ENCODE measurements around the gene KANK3. TPM values are rescaled to one million over a fixed set of nuclear protein-coding genes. Genes with fewer than 3 reads are reported as not detected.
A peak's percentile ranks its signal among the peaks of the same experiment; 100 is the strongest.

KANK3 gene
- total and polyA plus RNA-seq, 9 of the 15 experiments (the other 6 are each of a cell fraction or from before 2014, with no cell fraction given): 0.03 to 0.40 (median 0.08) TPM; not detected in 6

DNA sequence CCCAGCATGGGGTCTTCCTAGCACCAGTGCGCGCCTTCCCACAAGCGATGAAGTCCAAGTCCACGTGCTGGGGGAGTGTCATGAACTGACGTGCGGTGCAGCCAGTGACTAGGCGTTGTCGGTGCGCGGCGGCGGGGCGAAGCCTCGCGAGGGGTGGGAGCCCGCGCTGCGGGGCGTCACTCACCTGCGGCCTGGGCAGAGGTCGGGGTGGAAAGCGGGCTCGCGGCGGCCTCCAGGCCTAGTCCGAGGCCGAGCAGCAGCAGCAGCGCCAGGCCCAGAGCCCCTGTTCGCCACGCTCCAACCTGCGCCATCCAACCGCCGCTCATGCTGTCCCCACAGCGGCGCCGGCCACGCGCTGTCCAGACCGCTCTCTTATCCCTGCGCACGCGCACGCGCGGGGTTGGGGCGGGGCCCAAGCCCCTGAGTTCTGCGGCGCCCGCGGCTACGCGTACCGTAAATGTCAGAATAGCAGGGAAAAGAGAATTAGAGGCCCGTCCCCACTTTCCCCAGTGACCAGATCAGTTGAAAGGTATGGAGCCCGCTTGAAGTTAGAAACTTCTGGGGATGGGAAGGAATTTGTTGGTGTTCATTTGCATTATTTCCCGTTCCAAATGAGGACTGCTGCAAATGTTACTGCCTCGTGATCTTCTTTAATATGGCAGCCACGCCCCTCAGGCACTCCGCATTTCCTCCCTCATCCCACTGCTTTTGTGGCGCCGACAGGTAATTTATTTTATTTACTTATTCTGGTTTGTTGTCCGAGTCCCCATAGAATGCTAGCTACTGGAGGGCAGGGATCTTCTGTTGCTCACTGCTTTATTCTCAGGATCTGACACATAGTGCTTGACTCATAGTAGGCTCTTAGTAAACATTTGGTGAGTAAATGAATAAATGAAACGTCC, 34.8 kb downstream of the KANK3 start, which contains the start of gene CD320 (continued):
- TF ChIP-seq, protein P1, sequence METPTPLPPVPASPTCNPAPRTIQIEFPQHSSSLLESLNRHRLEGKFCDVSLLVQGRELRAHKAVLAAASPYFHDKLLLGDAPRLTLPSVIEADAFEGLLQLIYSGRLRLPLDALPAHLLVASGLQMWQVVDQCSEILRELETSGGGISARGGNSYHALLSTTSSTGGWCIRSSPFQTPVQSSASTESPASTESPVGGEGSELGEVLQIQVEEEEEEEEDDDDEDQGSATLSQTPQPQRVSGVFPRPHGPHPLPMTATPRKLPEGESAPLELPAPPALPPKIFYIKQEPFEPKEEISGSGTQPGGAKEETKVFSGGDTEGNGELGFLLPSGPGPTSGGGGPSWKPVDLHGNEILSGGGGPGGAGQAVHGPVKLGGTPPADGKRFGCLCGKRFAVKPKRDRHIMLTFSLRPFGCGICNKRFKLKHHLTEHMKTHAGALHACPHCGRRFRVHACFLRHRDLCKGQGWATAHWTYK (CRISPR knock-in tag; IDR thresholded peaks at IDR 0.05): peak; percentile 94
- TF ChIP-seq ZNF3 (CRISPR knock-in tag; IDR thresholded peaks at IDR 0.05): no peak
- TF ChIP-seq, protein P2, sequence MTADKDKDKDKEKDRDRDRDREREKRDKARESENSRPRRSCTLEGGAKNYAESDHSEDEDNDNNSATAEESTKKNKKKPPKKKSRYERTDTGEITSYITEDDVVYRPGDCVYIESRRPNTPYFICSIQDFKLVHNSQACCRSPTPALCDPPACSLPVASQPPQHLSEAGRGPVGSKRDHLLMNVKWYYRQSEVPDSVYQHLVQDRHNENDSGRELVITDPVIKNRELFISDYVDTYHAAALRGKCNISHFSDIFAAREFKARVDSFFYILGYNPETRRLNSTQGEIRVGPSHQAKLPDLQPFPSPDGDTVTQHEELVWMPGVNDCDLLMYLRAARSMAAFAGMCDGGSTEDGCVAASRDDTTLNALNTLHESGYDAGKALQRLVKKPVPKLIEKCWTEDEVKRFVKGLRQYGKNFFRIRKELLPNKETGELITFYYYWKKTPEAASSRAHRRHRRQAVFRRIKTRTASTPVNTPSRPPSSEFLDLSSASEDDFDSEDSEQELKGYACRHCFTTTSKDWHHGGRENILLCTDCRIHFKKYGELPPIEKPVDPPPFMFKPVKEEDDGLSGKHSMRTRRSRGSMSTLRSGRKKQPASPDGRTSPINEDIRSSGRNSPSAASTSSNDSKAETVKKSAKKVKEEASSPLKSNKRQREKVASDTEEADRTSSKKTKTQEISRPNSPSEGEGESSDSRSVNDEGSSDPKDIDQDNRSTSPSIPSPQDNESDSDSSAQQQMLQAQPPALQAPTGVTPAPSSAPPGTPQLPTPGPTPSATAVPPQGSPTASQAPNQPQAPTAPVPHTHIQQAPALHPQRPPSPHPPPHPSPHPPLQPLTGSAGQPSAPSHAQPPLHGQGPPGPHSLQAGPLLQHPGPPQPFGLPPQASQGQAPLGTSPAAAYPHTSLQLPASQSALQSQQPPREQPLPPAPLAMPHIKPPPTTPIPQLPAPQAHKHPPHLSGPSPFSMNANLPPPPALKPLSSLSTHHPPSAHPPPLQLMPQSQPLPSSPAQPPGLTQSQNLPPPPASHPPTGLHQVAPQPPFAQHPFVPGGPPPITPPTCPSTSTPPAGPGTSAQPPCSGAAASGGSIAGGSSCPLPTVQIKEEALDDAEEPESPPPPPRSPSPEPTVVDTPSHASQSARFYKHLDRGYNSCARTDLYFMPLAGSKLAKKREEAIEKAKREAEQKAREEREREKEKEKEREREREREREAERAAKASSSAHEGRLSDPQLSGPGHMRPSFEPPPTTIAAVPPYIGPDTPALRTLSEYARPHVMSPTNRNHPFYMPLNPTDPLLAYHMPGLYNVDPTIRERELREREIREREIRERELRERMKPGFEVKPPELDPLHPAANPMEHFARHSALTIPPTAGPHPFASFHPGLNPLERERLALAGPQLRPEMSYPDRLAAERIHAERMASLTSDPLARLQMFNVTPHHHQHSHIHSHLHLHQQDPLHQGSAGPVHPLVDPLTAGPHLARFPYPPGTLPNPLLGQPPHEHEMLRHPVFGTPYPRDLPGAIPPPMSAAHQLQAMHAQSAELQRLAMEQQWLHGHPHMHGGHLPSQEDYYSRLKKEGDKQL (CRISPR knock-in tag; IDR thresholded peaks at IDR 0.05; ENCODE audit: borderline replicate concordance): peak; percentile 92
- no peak for TF ChIP-seq TCFL5 (CRISPR knock-in tag; conservative IDR thresholded peaks at IDR 0.05)
- TF ChIP-seq FIP1L1 (IDR thresholded peaks at IDR 0.05; ENCODE audit: low read depth, low read length, poor library complexity, severe bottlenecking): peak; percentile 78
- TF ChIP-seq SMARCB1 (IDR thresholded peaks at IDR 0.05; ENCODE audit: insufficient read length, low read depth): no peak
- no peak for TF ChIP-seq ZNF347 (CRISPR knock-in tag; IDR thresholded peaks at IDR 0.05; ENCODE audit: low read depth)
- TF ChIP-seq CHD4 (IDR thresholded peaks at IDR 0.05; ENCODE audit: insufficient read depth, insufficient replicate concordance, low read depth, low read length, poor library complexity, severe bottlenecking): no peak
- TF ChIP-seq ADNP (tag; IDR thresholded peaks at IDR 0.05): no peak
- peak; percentile 65 for TF ChIP-seq ZNF263 (CRISPR knock-in tag; IDR thresholded peaks at IDR 0.05; ENCODE audit: borderline replicate concordance)
- TF ChIP-seq ZNF274 (IDR thresholded peaks at IDR 0.05; ENCODE audit: borderline replicate concordance, low read depth, low read length): peak; percentile 29; the same call in 1 of the 2 replicates
- no peak for TF ChIP-seq GABPA (tag; conservative IDR thresholded peaks at IDR 0.05; ENCODE audit: low read depth)
- TF ChIP-seq TCF7L2 (IDR thresholded peaks at IDR 0.05; ENCODE audit: low read depth, low read length): no peak
- TF ChIP-seq CC2D1A (IDR thresholded peaks at IDR 0.05): no peak
- no peak for TF ChIP-seq DNMT1 (IDR thresholded peaks at IDR 0.05)
- TF ChIP-seq SIN3A (IDR thresholded peaks at IDR 0.05; ENCODE audit: borderline replicate concordance in 2 of 2, control insufficient read depth in 1 of 2, low read depth in 2 of 2, low read length in 2 of 2): peak; percentile 82 to 84; a peak in 3 of 4 replicates
- TF ChIP-seq BMI1 (IDR thresholded peaks at IDR 0.05; ENCODE audit: low read length): no peak
- TF ChIP-seq, protein P3, sequence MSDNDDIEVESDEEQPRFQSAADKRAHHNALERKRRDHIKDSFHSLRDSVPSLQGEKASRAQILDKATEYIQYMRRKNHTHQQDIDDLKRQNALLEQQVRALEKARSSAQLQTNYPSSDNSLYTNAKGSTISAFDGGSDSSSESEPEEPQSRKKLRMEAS (CRISPR knock-in tag; IDR thresholded peaks at IDR 0.05): peak; percentile 99
- TF ChIP-seq KLF16 (IDR thresholded peaks at IDR 0.05): no peak
- TF ChIP-seq KLF10 (CRISPR knock-in tag; IDR thresholded peaks at IDR 0.05): no peak
- TF ChIP-seq ESRRA (IDR thresholded peaks at IDR 0.05; ENCODE audit: borderline replicate concordance, low read depth): peak; percentile 55; the same call in 1 of the 2 replicates

Measured in K562 (cell line).